Measurements from ENCODE around the gene CYP1A2.
"Not testable (repeated sequence)": the region's sequence is repeated elsewhere in the genome, so short reads cannot be mapped to it uniquely, and the experiment has no call there.

The CYP1A2 gene

GRCh38 chr15:74748322-74748946, at the start of gene CYP1A2:
CYP1A2 (plus strand) TSS chr15:74748845; CDS start chr15:74749739, 894 bp downstream.
- no peak for DNase-seq

- DNase-seq = no peak
These were observed 39.6 kb upstream of the CYP1A2 start for GRCh38 chr15:74709011-74709410.

GRCh38 chr15:74709892-74710291, 38.8 kb upstream of the CYP1A2 start:
- no peak for DNase-seq

- DNase-seq = no peak
These were observed 38.1 kb upstream of the CYP1A2 start for GRCh38 chr15:74710319-74711094.

- DNase-seq = no peak
These were observed 36.3 kb upstream of the CYP1A2 start for GRCh38 chr15:74712311-74712710.

GRCh38 chr15:74716651-74717050, 32.0 kb upstream of the CYP1A2 start:
- DNase-seq = no peak

GRCh38 chr15:74722591-74722990, 26.1 kb upstream of the CYP1A2 start:
- DNase-seq = no peak

GRCh38 chr15:74723187-74723586, 25.5 kb upstream of the CYP1A2 start:
- no peak for DNase-seq

GRCh38 chr15:74723754-74724334, 24.8 kb upstream of the CYP1A2 start:
- no peak for DNase-seq

GRCh38 chr15:74724570-74725224, 23.9 kb upstream of the CYP1A2 start:
- DNase-seq = no peak

- no peak for DNase-seq
These were observed 23.3 kb upstream of the CYP1A2 start, which contains the start of gene CYP1A1 for GRCh38 chr15:74725225-74725774. CYP1A1 (minus strand) TSS chr15:74725528; CDS start chr15:74723097, 2,431 bp downstream.

- no peak for DNase-seq
These were observed 22.5 kb upstream of the CYP1A2 start for GRCh38 chr15:74725845-74726773.

- no peak for DNase-seq
These were observed 21.9 kb upstream of the CYP1A2 start for GRCh38 chr15:74726774-74727164.

- no peak for DNase-seq
These were observed 20.9 kb upstream of the CYP1A2 start for GRCh38 chr15:74727727-74728126.

- DNase-seq = not testable (repeated sequence)
These were observed 19.9 kb upstream of the CYP1A2 start for GRCh38 chr15:74728699-74729098.

- not testable (repeated sequence) for DNase-seq
These were observed 19.3 kb upstream of the CYP1A2 start for GRCh38 chr15:74729372-74729771.

GRCh38 chr15:74730619-74731316, 17.9 kb upstream of the CYP1A2 start:
- DNase-seq = no peak

- DNase-seq = no peak
These were observed 15.8 kb upstream of the CYP1A2 start for GRCh38 chr15:74732846-74733245.

- DNase-seq = no peak
These were observed 15.4 kb upstream of the CYP1A2 start for GRCh38 chr15:74733269-74733668.

GRCh38 chr15:74735305-74735704, 13.3 kb upstream of the CYP1A2 start:
- no peak for DNase-seq

GRCh38 chr15:74738239-74738638, 10.4 kb upstream of the CYP1A2 start:
- DNase-seq = not testable (repeated sequence)
